Measurements from ENCODE around the gene MGAT3. TPM values are rescaled to one million over a fixed set of nuclear protein-coding genes. Genes with fewer than 3 reads are reported as not detected.

Gene MGAT3
- total RNA-seq, 1 donor from 2014 or later = 0.53 TPM

DNA sequence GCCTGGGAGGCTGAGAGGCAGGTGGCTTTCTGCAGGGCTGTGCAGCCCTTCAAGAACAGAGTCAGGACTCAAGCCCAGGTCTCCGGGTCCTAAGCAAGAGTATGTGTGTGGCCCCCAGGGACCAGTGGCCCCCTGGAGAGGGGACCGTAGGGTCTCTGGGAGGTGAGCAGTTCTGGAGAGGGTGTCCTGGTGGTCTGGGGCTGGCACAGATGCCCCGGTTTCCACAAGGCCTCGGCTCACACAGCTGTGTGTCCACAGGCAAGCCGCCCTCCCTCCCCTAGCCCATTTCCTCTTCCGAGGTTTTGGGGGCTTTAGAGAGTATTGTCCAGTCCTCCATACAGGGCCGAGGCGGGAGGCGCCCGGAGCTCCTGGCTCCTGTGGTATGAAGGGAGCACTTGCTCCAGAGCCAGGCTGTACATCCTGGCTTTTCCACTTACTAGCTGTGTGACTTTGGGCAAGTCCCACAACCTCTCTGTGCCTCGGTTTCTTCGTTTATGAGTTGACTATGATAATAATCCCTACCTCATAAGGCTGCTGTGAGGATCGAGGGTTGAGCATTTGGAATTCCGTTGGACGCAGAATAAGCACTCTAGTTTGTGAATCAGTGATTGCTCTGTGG is 79.1 kb downstream of the MGAT3 start:
- TF ChIP-seq, protein P1, sequence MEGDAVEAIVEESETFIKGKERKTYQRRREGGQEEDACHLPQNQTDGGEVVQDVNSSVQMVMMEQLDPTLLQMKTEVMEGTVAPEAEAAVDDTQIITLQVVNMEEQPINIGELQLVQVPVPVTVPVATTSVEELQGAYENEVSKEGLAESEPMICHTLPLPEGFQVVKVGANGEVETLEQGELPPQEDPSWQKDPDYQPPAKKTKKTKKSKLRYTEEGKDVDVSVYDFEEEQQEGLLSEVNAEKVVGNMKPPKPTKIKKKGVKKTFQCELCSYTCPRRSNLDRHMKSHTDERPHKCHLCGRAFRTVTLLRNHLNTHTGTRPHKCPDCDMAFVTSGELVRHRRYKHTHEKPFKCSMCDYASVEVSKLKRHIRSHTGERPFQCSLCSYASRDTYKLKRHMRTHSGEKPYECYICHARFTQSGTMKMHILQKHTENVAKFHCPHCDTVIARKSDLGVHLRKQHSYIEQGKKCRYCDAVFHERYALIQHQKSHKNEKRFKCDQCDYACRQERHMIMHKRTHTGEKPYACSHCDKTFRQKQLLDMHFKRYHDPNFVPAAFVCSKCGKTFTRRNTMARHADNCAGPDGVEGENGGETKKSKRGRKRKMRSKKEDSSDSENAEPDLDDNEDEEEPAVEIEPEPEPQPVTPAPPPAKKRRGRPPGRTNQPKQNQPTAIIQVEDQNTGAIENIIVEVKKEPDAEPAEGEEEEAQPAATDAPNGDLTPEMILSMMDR (IDR thresholded peaks at IDR 0.05; ENCODE audit: insufficient read depth, low read length, severe bottlenecking) = no peak
- no peak overlapping the region for H3K4me3 ChIP-seq (ENCODE audit: low read depth, low read length)
- H3K36me3 ChIP-seq (ENCODE audit: control insufficient read depth, insufficient read depth, low read length) = no peaks in the 10 kb centered on the region
- DNase-seq (ENCODE audit: low read depth) (no peak), FAIRE-seq (no peak)
- no peaks in the 10 kb centered on the region for H3K27me3 ChIP-seq (ENCODE audit: control insufficient read depth, insufficient read depth, low read length)

DNA sequence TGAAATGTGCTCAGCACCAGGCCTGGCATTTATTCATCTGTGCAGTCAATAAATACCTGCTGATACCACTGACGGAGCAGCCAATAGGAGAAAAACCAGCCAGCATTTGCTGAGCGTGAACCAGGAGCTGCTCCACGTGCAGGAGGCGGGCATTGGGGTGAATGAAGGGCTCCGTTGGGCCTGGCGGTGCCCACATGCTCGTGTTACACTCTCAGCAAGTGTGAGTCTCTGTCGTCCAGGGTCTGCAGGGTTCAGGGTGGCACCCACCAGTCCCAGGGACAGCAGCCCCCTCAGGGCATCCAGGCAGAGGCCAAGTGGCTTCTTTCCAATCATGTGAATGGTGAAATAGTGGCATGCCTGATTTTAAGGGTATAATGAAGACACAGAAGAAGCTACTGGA is 79.9 kb downstream of the MGAT3 start:
- no peak for FAIRE-seq
- H3K27me3 ChIP-seq (ENCODE audit: control insufficient read depth, insufficient read depth, low read length) = no peaks in the 10 kb centered on the region
- TF ChIP-seq, protein P1 (IDR thresholded peaks at IDR 0.05; ENCODE audit: insufficient read depth, low read length, severe bottlenecking) = no peak

DNA sequence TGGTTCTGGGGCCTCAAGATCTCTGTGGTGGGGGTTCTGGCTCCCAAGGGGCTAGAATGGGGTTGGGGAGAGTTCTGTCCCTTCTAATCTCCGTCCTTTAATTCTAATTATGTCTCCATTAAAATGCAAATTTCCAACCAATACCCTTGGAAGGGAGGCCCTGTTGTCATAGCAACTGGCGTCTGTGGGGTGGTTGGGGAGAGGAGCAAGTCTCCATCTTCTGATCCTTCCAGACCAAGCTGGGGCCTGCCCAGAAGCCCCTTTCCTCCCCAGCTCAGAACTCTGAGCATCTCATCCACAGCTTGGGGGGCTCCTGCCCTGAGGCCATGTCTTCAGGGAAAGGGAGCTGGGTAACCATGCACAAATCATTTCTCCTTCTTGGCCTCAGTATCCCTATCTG is 81.2 kb downstream of the MGAT3 start:
- FAIRE-seq (no peak), DNase-seq (ENCODE audit: low read depth) (no peak)
- Histone ChIP-seq H3K27me3 (ENCODE audit: control insufficient read depth, insufficient read depth, low read length) (no peaks in the 10 kb centered on the region), H3K36me3 (ENCODE audit: control insufficient read depth, insufficient read depth, low read length) (no peaks in the 10 kb centered on the region), H3K4me3 (ENCODE audit: low read depth, low read length) (no peak overlapping the region)
- TF ChIP-seq, protein P1 (IDR thresholded peaks at IDR 0.05; ENCODE audit: insufficient read depth, low read length, severe bottlenecking) = no peak

More for the DNA sequence above, 79.9 kb downstream of the MGAT3 start:
- H3K36me3 ChIP-seq (ENCODE audit: control insufficient read depth, insufficient read depth, low read length) = no peaks in the 10 kb centered on the region
- DNase-seq (ENCODE audit: low read depth) = no peak
- no peak overlapping the region for H3K4me3 ChIP-seq (ENCODE audit: low read depth, low read length)

Other genes with a start within 250 kb of the MGAT3 start
- 1.1 and 5.6 TPM in 2 replicates for gene PDGFB, start 212.0 kb upstream of the MGAT3 start, total RNA-seq
- gene RPL3, start 137.4 kb upstream of the MGAT3 start, total RNA-seq = 5,727 and 8,485 TPM in 2 replicates
- 0.26 and 2.0 TPM in 2 replicates for gene SYNGR1, start 107.0 kb upstream of the MGAT3 start, total RNA-seq
- 7.9 and 8.2 TPM in 2 replicates for gene TAB1, start 57.2 kb upstream of the MGAT3 start, total RNA-seq
- gene MIEF1, start 45.3 kb downstream of the MGAT3 start, total RNA-seq = 23.7 and 25.6 TPM in 2 replicates
- gene ATF4, start 63.5 kb downstream of the MGAT3 start, total RNA-seq = 410 and 516 TPM in 2 replicates
- gene RPS19BP1, start 75.7 kb downstream of the MGAT3 start, total RNA-seq = 55.2 and 72.1 TPM in 2 replicates
- gene CACNA1I, start 113.7 kb downstream of the MGAT3 start, total RNA-seq = not detected in 2 replicates

Data from bronchial epithelial cell (primary cell).